ENCODE results near the gene UPK3BL1. TPM values are rescaled to one million over a fixed set of nuclear protein-coding genes. Genes with fewer than 3 reads are reported as not detected.
"Not testable (repeated sequence)": the region's sequence is repeated elsewhere in the genome, so short reads cannot be mapped to it uniquely, and the experiment has no call there.

Gene UPK3BL1
- total RNA-seq, 1 donor from 2014 or later = 12.1 TPM

- DNase-seq (ENCODE audit: low read depth); H3K4me3 ChIP-seq (ENCODE audit: low read depth, low read length): not testable (repeated sequence)
Observed at GRCh38 chr7:102635354-102635753, 7.2 kb downstream of the UPK3BL1 start.

GRCh38 chr7:102634299-102634698 is 8.3 kb downstream of the UPK3BL1 start:
- not testable (repeated sequence) for DNase-seq (ENCODE audit: low read depth); H3K4me3 ChIP-seq (ENCODE audit: low read depth, low read length)

- DNase-seq (ENCODE audit: low read depth); H3K4me3 ChIP-seq (ENCODE audit: low read depth, low read length): not testable (repeated sequence)
Observed at GRCh38 chr7:102630622-102631021, 12.0 kb downstream of the UPK3BL1 start.

GRCh38 chr7:102627271-102627904 is 15.2 kb downstream of the UPK3BL1 start:
- H3K4me3 ChIP-seq (ENCODE audit: low read depth, low read length); DNase-seq (ENCODE audit: low read depth): not testable (repeated sequence)

- not testable (repeated sequence) for DNase-seq (ENCODE audit: low read depth); H3K4me3 ChIP-seq (ENCODE audit: low read depth, low read length)
Observed at GRCh38 chr7:102618122-102618521, 24.5 kb downstream of the UPK3BL1 start.

- DNase-seq (ENCODE audit: low read depth) = not testable (repeated sequence)
- H3K4me3 ChIP-seq (ENCODE audit: low read depth, low read length) = peak within 1 kb of the TSS; percentile 44
Observed at GRCh38 chr7:102616507-102617125, 26.0 kb downstream of the UPK3BL1 start, which contains the start of gene RASA4. RASA4 (minus strand) TSS chr7:102616756; CDS start chr7:102616689, 67 bp downstream.

GRCh38 chr7:102615930-102616329 is 26.7 kb downstream of the UPK3BL1 start:
- not testable (repeated sequence) for H3K4me3 ChIP-seq (ENCODE audit: low read depth, low read length); DNase-seq (ENCODE audit: low read depth)

GRCh38 chr7:102614873-102615272 is 27.7 kb downstream of the UPK3BL1 start:
- H3K4me3 ChIP-seq (ENCODE audit: low read depth, low read length); DNase-seq (ENCODE audit: low read depth): not testable (repeated sequence)

- H3K4me3 ChIP-seq (ENCODE audit: low read depth, low read length); DNase-seq (ENCODE audit: low read depth): not testable (repeated sequence)
Observed at GRCh38 chr7:102614346-102614697, 28.3 kb downstream of the UPK3BL1 start.

- H3K4me3 ChIP-seq (ENCODE audit: low read depth, low read length); DNase-seq (ENCODE audit: low read depth): not testable (repeated sequence)
Observed at GRCh38 chr7:102613575-102614345, 28.8 kb downstream of the UPK3BL1 start.

- H3K4me3 ChIP-seq (ENCODE audit: low read depth, low read length); DNase-seq (ENCODE audit: low read depth): not testable (repeated sequence)
Observed at GRCh38 chr7:102611675-102612325, 30.8 kb downstream of the UPK3BL1 start.

- not testable (repeated sequence) for H3K4me3 ChIP-seq (ENCODE audit: low read depth, low read length); DNase-seq (ENCODE audit: low read depth)
Observed at GRCh38 chr7:102611013-102611674, 31.4 kb downstream of the UPK3BL1 start.

GRCh38 chr7:102610441-102610840 is 32.1 kb downstream of the UPK3BL1 start:
- DNase-seq (ENCODE audit: low read depth) = not testable (repeated sequence)

GRCh38 chr7:102609734-102610133 is 32.9 kb downstream of the UPK3BL1 start:
- not testable (repeated sequence) for DNase-seq (ENCODE audit: low read depth); H3K4me3 ChIP-seq (ENCODE audit: low read depth, low read length)

More at GRCh38 chr7:102610441-102610840, 32.1 kb downstream of the UPK3BL1 start:
- H3K4me3 ChIP-seq (ENCODE audit: low read depth, low read length) = not testable (repeated sequence)

- H3K4me3 ChIP-seq (ENCODE audit: low read depth, low read length); DNase-seq (ENCODE audit: low read depth): not testable (repeated sequence)
Observed at GRCh38 chr7:102606848-102607247, 35.7 kb downstream of the UPK3BL1 start.

GRCh38 chr7:102604431-102605145 is 38.0 kb downstream of the UPK3BL1 start:
- H3K4me3 ChIP-seq (ENCODE audit: low read depth, low read length) = not testable (repeated sequence)

GRCh38 chr7:102602317-102602716 is 40.3 kb downstream of the UPK3BL1 start:
- not testable (repeated sequence) for H3K4me3 ChIP-seq (ENCODE audit: low read depth, low read length); DNase-seq (ENCODE audit: low read depth)

More at GRCh38 chr7:102604431-102605145, 38.0 kb downstream of the UPK3BL1 start:
- DNase-seq (ENCODE audit: low read depth) = not testable (repeated sequence)

GRCh38 chr7:102599699-102600098 is 42.9 kb downstream of the UPK3BL1 start:
- H3K4me3 ChIP-seq (ENCODE audit: low read depth, low read length); DNase-seq (ENCODE audit: low read depth): not testable (repeated sequence)

Measured in epithelial cell of proximal tubule (primary cell).